GM19395 (cell line): ENCODE measurements around the gene PRTN3.

ENCODE experiments used
- ATAC-seq: cut with Tn5 transposase; IDR thresholded peaks from one replicate; pipeline ENCODE4 v1.9.1; 2021; ENCODE audit warnings: mild to moderate bottlenecking, moderate library complexity; ENCODE audit not compliant: unreplicated experiment

PRTN3 gene

GRCh38 chr19:896999-897398, 56.2 kb downstream of the PRTN3 start:
- no peak for ATAC-seq

- ATAC-seq, result no peak
Measured at GRCh38 chr19:897442-898039, 56.7 kb downstream of the PRTN3 start.
